GM18873 (cell line): ENCODE data around the gene CYP27B1.
"Not testable (repeated sequence)": the region's sequence is repeated elsewhere in the genome, so short reads cannot be mapped to it uniquely, and the experiment has no call there.

ENCODE experiments used
- ATAC-seq: cut with Tn5 transposase; IDR thresholded peaks from one replicate; pipeline ENCODE4 v1.9.1; 2021; ENCODE audit warnings: mild to moderate bottlenecking, moderate library complexity, moderate number of reproducible peaks; ENCODE audit not compliant: unreplicated experiment, low FRiP score

The CYP27B1 gene

GRCh38 chr12:57783861-57784260 lies 17.0 kb upstream of the CYP27B1 start:
- ATAC-seq, result no peak

GRCh38 chr12:57783466-57783801 lies 16.6 kb upstream of the CYP27B1 start:
- ATAC-seq, result no peak

- peak; percentile 67 for ATAC-seq
Observed at GRCh38 chr12:57782608-57783465, 16.0 kb upstream of the CYP27B1 start, which contains the start of gene TSFM. Gene TSFM (plus strand): TSS chr12:57782787. CDS start chr12:57782802, 15 bp downstream.

GRCh38 chr12:57782243-57782607 lies 15.3 kb upstream of the CYP27B1 start:
- no peak for ATAC-seq

GRCh38 chr12:57781801-57782200 lies 14.9 kb upstream of the CYP27B1 start:
- ATAC-seq, result no peak

GRCh38 chr12:57781244-57781643 lies 14.4 kb upstream of the CYP27B1 start:
- ATAC-seq, result no peak

GRCh38 chr12:57780284-57780897 lies 13.5 kb upstream of the CYP27B1 start:
- ATAC-seq, result no peak

- ATAC-seq, result no peak
Observed at GRCh38 chr12:57779736-57780135, 12.9 kb upstream of the CYP27B1 start.

- ATAC-seq, result no peak
Observed at GRCh38 chr12:57777911-57778310, 11.0 kb upstream of the CYP27B1 start.

- no peak for ATAC-seq
Observed at GRCh38 chr12:57777367-57777766, 10.5 kb upstream of the CYP27B1 start.

- ATAC-seq, result no peak
Observed at GRCh38 chr12:57776247-57776587, 9.3 kb upstream of the CYP27B1 start.

- no peak for ATAC-seq
Observed at GRCh38 chr12:57775563-57776246, 8.8 kb upstream of the CYP27B1 start.

GRCh38 chr12:57775044-57775443 lies 8.2 kb upstream of the CYP27B1 start:
- ATAC-seq, result no peak

GRCh38 chr12:57774634-57775033 lies 7.8 kb upstream of the CYP27B1 start:
- ATAC-seq, result not testable (repeated sequence)

- ATAC-seq, result no peak
Observed at GRCh38 chr12:57772429-57773322, 5.8 kb upstream of the CYP27B1 start, which contains the start of gene EEF1AKMT3. Gene EEF1AKMT3 (plus strand): TSS chr12:57772614. CDS start chr12:57772725, 111 bp downstream.

GRCh38 chr12:57771873-57772428 lies 5.1 kb upstream of the CYP27B1 start, which contains the start of gene METTL1:
Gene METTL1 (minus strand): TSS chr12:57772105. CDS start chr12:57772083, 22 bp downstream.
- ATAC-seq, result peak; percentile 82

- peak; percentile 74 for ATAC-seq
Observed at GRCh38 chr12:57771236-57771872, 4.5 kb upstream of the CYP27B1 start.

GRCh38 chr12:57770734-57771133 lies 3.9 kb upstream of the CYP27B1 start:
- ATAC-seq, result no peak

- ATAC-seq, result no peak
Observed at GRCh38 chr12:57769594-57769993, 2.7 kb upstream of the CYP27B1 start.
